Renal cortex interstitium (tissue), 11 donors: ENCODE results near the gene GALC. TPM values are rescaled to one million over a fixed set of nuclear protein-coding genes. Genes with fewer than 3 reads are reported as not detected.

ENCODE experiments used
- DNase-seq, 11 donors: peaks; one replicate each; pipeline ENCODE4 v3.0.0-alpha.2; 2013; ENCODE audit warnings: low read depth in 9 of 11, low spot score in 4 of 11; ENCODE audit errors: extremely low read depth in 1 of 11
- polyA plus RNA-seq, 3 donors: library from polyadenylated mRNA; unstranded; fragments of 120-200 nt; gene quantifications; one replicate each; pipeline ENCODE4 v1.2.1, GENCODE V29; 2013; ENCODE audit not compliant: insufficient read length in 3 of 3

The GALC gene
- polyA plus RNA-seq, 3 donors: 39.1 to 42.2 (median 42.0) TPM

- DNase-seq: no peak
These were observed 19.5 kb upstream of the GALC start for GRCh38 chr14:88012495-88012894.

- peak in 3 of 11 donors; percentile 4 to 25 (median 22) for DNase-seq
These were observed 17.3 kb upstream of the GALC start for GRCh38 chr14:88010331-88010730.

DNA sequence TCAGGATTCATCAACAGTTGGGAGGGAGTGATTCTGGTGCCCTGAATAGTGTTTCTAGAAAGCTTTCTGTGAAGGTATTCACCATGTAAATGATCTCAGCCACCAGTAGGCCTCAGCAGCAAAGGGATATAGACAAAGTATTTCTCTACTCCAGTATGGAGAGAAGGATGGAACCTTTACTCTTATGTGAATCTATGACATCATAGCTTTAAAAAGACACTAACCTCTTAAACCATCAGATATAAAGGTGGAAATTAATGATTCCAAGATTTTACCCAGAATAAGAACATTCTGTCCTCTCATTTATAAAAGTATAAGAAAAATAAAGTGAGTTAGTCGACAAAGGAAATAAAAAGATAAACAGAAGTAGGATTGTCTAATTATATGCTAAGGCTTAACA, 16.5 kb upstream of the GALC start:
- no peak for DNase-seq

DNA sequence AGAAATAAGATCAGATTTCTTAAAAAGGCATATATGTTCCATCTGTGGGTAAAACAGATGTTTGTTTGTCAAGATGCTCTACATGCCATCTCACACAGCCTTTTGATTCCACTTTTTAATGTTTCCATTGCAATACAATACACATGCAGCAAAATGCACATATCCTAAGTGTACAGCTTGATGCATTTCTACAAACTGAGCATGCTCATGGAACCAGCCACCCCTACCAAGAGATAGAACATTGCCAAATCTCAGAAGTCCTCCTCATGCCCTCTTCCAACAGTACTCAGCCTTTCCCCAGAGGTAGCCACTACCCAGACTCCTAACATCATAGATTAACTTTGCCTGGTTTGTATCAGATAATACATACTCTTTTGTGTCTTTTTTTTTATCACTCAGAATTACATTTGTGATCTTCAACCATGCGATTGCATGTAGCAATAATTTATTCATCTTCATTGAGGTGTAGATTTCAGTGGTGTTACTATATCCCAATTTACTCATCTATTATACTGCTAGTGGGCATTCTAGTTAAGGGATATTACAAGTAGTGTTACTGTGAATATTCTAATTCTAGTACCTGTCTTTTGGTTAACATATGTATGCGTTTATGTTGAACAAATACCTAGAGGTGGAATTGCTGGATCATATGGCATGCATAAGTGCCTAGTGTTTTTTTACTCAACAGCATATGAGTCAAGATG, 15.2 kb upstream of the GALC start:
- no peak for DNase-seq

DNA sequence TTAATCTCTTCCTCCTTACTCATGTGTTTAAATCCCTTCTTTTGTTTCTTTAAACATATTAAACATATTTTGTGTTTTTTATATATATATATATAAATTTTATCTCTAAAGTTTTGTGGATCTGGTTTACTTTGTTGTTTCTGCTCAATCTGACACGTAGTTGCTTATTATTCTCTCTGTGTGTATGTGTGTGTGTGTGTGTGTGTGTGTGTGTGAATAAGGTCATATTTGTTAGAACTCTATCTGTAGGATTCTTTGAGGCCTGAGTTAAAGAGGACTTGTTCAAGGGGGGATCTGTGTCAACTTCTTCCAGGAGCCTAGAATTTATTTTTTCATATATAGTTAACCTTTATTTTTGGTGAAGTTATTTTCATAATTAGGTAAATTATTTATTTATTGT, 14.6 kb upstream of the GALC start:
- no peak for DNase-seq

GRCh38 chr14:88005978-88006851, 13.2 kb upstream of the GALC start:
- DNase-seq: no peak

- DNase-seq: no peak
These were observed 12.1 kb upstream of the GALC start, which contains the start of gene GPR65 for GRCh38 chr14:88005050-88005481. Gene GPR65, plus strand, starts transcription at chr14:88005135. Its CDS starts 5,713 bp downstream, at chr14:88010848.

DNA sequence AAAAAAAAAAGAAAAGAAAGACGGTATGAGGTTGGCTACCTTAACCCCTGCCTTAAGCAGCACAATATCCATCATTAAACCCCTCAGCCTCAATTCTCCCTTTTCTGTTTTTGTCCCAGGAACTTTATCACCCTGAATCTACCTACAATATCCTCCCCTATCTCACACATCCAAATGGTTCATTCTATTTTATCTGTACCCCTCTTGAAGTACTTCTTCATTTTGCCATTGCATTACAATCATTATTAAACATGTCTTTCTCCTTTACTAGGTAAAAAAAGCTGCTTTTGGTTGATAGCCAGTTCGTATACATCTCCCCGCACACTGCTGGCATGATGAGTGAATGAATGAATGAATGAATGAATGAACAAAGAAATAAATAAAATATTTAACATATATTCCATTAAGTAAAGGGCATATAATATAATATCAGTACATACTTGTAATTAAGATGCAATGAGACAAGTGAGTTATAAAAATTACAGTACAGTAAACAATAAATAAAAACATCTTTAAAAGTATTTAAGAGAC, 11.6 kb upstream of the GALC start:
- DNase-seq: no peak

GRCh38 chr14:88003425-88003824, 10.4 kb upstream of the GALC start:
- DNase-seq: no peak

GRCh38 chr14:88002421-88003075, 9.6 kb upstream of the GALC start:
- no peak for DNase-seq

GRCh38 chr14:87999277-87999676, 6.3 kb upstream of the GALC start:
- no peak for DNase-seq

GRCh38 chr14:87998482-87998881, 5.5 kb upstream of the GALC start:
- DNase-seq: no peak

DNA sequence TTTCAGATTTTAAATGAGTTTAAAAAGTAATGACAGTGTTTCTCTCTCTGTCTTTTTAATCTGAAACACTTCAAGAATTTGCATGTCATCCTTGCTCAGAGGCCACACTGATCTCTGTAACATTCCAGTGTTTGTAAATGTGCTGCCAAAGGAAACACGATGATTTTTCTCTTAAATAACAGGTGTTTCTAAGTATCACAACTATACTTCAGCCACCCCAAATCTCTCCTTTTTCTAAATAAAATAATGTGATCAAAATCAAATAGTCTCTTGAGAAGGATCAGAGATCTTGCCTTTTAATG, 3.3 kb upstream of the GALC start:
- DNase-seq: no peak

DNA sequence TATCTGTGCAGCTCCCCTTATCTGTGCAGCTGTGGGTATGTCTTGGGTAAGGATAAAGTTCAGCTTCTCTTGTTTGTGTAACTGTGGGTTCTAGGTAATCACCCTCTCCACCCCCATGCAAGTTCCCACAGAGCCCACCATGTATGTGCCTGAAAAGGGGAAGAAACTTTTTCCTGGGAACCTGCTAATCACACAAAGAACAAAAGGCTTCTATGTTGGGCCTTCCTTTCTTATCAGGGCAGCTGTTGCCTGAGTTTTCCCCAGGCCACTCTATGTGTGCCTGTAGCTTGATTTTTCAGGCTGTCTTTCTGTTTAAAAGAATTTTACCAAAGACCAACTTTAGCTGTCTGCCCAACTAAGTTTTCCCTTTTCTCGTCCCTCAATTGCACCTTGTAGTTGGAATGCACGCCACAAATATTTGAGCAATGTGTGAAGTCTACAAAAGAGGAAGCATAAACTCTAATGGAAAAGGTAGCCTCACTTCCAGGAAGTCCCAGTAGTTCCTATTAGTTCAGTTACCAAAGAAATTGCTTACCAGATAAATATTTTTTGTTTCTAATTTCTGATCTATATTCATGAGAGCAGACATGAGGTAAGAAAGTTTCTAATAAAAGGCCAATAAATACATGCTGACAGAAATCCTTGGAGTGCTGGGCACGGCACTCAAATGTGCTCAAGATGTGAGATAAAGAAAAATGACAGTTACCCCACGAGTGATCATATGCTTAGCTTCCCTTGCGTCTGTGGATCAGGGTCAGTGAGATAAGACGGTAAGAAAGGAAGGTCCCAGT, 2.7 kb upstream of the GALC start:
- DNase-seq: no peak

GRCh38 chr14:87994974-87995373, 2.0 kb upstream of the GALC start:
- no peak for DNase-seq

GRCh38 chr14:87992346-87992717, 650 bp downstream of the GALC start:
- peak in 3 of 11 donors; percentile 8 to 19 (median 18) for DNase-seq

- no peak for DNase-seq
These were observed 2.3 kb downstream of the GALC start for GRCh38 chr14:87990682-87991081.

DNA sequence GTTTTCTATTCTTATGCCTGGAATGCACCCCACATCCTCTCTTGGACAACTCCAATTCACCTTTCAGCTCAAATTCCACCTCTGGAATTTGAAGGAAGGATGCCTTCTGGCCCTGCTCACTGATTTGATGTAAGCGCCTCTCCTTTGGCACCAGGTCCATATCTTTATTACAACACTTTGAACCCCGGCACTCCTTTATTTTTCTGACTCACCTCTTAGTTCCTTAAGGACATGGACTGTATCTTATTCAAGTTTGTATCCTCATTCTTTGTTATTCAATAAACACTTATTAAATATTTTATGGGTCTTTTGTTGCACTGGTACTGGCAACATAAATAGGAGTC, 3.1 kb downstream of the GALC start:
- DNase-seq: no peak
